CD4-positive, alpha-beta T cell treated with Interleukin-4 for 4 hours (primary cell): ENCODE data around the gene CRYBG1.
"Not testable (repeated sequence)": the region's sequence is repeated elsewhere in the genome, so short reads cannot be mapped to it uniquely, and the experiment has no call there.

Experiments used
- DNase-seq: peaks from one replicate; pipeline ENCODE4 v3.0.0-alpha.2; 2020

The CRYBG1 gene

DNA sequence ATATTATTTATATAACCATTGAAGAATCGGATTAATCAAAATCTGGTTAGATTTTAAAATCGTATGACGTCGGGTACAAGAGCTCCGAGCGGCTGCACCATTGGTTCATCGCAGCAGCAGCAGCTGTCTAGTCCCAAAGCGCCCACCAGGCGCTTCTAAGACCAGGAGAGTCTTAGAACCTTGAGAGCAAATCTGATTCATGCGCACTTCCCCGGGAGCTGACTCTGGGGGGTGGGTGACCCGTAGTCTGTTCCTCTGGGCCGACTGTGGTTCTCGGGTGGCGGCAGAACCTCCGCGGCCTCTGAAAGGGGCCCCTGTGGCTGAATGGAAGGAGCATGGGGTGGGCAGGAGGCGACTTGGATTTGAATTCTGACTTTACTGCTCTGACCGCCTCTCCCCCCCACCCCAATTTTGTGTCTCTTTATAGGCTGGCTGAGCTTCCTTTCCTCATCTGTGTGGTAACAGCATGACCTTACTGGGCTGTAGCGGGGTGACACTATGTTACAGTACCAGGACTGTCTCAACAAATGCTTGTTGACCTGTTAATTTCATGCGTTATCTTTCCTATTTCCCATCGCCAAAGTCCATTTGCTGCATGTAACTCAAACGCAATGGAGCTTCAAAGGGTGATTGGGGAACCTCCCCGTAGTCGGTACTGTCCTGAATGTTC is 149.0 kb downstream of the CRYBG1 start:
- no peak for DNase-seq

DNA sequence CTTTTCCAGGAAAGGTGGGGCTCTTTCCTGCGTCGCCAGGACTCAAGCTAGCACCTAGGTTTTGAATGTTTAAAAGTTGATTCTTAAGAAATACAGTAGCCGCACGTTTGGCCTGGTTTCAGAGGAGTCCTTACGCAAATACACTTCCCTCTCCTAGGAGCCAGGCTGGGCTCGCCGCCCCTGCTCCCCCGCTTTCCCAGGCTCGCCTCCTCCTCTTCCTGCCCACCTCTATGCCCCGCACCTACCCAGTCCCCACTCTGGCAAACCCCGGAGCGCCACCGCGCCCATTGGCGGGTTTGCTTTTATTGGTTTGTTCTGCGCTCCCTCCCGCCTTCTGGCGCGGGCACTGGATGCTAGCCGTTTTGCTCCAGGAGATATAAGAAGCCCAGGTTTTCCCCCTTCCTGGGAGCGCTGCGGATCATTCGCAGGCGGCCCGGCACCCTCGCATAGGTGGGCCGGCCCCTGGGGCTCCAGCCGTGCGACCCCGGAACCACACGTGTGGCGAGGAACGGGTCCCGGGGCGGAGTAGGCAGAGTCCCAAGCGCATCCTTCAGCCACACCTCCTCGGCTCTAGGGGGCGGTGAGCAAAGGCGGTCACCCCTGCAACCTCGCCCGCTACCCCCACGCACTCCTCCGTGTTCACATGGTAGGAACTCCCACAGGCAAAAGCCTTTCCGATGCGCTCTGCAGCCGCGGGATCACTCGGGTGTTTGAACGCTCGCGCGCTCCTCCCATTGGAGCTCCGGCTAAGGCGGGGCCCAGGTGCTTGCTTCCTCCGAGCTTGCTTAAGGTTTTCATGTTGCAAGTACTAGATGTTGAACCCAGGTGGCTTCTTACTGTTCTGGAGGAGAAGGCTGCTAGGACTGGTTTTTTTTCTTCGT is 149.8 kb downstream of the CRYBG1 start:
- DNase-seq, result peak; percentile 73

DNA sequence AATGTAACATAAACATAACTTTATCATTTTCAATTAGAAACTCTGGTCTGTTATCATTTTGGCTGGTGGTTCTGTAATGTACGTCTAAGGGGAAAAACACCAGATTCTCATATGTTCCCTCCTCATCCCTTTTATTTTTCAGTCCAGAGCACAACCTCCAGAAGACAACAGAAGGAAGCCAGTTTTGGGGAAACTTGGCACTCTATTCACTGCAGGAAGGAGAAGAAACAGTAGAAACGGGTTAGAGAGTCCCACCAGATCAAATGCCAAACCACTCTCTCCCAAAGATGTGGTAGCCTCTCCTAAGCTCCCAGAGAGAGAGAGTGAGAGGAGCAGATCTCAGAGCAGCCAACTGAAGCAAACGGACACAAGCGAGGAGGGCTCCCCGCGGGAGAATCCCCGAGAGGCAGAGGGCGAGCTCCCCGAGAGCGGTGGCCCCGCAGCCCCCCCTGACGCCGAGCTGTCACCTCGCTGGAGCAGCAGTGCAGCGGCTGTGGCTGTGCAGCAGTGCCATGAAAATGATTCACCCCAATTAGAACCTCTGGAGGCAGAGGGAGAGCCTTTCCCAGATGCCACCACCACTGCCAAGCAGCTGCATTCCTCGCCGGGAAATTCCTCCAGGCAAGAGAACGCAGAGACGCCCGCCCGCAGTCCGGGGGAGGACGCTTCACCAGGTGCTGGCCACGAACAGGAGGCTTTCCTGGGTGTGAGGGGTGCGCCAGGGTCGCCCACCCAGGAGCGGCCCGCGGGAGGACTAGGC is 151.0 kb downstream of the CRYBG1 start:
- DNase-seq, result no peak

DNA sequence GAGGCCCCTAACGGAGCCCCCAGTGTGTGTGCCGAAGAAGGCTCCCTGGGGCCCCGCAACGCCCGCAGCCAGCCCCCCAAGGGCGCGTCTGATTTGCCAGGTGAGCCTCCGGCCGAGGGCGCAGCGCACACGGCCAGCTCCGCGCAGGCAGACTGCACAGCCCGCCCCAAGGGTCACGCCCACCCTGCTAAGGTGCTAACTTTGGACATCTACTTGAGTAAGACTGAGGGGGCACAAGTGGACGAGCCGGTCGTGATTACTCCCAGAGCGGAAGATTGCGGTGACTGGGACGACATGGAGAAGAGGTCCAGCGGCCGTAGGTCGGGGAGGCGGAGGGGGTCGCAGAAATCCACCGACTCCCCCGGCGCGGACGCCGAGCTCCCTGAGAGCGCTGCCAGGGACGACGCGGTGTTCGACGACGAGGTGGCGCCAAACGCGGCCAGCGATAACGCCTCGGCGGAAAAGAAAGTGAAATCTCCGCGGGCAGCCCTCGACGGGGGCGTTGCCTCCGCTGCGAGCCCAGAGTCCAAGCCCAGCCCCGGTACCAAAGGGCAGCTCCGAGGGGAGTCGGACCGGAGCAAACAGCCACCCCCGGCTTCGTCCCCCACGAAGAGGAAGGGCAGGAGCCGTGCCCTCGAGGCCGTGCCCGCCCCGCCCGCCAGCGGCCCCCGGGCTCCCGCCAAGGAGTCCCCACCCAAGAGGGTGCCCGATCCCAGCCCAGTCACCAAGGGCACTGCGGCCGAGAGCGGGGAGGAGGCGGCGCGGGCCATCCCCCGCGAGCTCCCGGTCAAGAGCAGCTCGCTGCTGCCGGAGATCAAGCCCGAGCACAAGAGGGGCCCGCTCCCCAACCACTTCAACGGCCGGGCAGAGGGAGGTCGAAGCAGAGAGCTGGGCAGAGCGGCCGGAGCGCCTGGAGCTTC is 151.8 kb downstream of the CRYBG1 start:
- DNase-seq, result peak; percentile 74

DNA sequence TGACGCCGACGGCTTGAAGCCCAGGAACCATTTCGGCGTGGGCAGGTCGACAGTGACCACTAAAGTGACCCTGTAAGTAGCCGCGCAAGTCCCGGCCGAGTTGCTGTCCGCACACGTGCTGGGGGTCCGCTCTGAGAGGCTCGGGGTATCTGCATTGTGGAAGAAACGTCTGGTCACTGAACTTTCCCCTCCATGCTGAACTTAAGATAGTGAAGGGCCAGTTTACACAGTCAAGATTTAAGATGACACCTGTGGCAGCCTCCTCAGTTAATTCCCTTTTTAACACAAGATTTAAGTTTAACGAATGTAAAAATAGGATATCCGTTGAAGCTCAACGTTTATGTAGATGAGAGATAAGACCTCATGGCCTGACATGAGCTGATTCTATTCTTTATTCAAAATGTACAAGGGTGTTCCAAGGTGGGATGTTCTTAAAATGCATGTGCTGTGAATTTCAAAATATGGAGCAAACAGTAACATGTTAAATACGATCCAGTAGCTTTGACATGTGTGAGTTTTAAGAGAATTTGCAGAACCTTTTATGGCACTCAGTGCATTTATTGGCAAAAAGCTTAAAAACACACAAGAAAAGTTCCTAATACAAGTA is 152.6 kb downstream of the CRYBG1 start:
- no peak for DNase-seq

DNA sequence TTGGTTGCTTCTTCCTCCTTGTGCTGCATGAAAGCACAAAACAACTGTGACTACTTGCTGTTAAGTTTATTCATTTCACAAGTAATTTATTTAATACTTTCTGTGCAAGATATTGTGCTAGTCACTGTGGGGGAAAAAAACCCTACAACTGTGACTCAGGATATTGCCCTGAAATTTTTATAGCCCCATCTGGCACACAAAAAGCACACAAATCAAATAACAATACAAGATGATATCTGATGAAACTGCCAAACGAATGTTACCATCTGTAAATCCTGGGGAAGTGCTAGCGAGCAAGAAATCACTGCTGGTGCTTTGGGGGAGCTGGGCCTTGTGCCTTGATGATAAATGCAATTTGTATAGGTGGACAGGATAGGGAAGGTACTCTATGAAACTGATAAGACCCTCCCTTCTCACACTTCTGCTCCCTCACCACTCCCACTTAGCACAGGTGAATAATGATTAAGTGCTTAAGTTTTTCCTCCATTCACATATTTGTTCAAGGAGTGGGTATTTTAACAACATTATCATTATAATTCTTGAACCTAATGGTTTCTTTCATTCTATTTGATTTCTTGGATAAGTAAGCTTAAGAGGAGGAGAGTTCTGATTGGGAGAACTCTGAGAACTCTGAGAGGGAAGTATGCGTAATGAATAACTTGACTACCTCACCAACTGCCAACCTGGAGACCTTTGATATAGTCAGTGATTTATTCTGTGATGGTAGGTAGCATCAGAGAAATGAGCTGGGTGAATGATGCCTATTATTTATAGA is 153.5 kb downstream of the CRYBG1 start:
- DNase-seq, result peak; percentile 72

DNA sequence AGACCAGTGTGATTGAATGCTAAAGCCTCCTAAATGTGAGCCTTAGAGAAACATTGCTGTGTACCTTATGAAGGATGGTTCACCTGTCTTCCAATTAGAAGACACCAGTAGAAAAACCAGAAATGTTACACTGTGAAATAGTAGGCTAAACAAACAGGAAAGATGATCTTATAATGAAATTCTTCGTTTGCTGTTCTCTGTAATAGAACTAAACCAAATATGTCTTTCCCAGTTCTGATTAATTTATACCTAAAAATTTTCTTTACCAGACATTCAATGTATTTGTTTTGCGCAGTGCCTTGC is 154.0 kb downstream of the CRYBG1 start:
- DNase-seq, result no peak

DNA sequence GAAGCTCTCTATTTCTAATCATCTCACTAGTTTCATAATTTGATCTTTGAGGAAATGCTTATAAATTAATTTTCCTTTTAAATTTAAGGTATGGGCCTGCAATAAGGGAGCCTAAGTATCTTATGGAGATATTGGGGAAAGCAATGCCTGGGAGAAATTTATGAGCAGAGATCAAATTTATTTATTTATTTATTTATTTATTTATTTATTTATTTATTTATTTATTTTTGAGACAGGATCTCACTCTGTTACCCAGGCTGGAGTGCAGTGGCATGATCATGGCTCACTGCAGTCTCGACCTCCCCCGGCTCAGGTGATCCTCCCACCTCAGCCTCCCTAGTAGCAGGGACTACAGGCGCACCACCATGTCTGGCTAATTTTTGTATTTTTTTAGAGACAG is 155.1 kb downstream of the CRYBG1 start:
- DNase-seq, result not testable (repeated sequence)

DNA sequence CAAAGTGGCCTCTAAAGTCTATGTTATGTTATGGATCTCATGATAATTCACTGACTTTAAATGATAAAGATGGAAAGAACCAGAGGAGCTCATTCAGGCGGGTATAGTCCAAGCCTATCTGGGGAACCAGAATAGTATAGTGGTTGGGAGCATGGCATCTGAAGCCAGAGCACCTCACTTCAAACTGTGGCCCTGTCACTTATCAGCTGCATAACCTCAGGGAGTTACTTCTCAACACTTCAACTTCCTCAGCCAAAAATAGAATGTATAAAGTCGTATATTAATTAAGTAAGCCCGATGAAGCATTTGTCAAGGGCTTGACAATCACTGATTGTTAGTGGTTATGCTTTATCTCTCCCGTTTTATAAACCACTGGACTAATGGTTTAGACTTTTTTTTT is 156.1 kb downstream of the CRYBG1 start:
- no peak for DNase-seq

DNA sequence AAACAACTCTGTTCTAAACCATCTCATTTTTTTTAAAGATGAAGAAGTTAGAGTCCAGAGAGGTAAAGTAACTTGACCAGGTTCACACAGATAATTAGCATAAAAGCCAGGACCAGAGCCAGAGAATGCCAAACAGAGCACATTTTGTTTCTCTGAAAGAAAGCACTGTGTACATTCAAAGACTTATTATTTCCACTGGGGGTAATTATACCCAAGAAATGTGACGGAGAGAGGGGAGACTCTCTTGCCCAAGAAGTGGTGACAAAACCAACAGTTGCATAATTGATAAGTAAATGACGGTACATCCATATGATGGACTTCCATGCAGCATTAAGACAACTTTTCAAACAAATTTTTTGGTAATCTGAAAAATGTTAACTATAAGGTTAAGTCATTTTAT is 157.2 kb downstream of the CRYBG1 start:
- no peak for DNase-seq

DNA sequence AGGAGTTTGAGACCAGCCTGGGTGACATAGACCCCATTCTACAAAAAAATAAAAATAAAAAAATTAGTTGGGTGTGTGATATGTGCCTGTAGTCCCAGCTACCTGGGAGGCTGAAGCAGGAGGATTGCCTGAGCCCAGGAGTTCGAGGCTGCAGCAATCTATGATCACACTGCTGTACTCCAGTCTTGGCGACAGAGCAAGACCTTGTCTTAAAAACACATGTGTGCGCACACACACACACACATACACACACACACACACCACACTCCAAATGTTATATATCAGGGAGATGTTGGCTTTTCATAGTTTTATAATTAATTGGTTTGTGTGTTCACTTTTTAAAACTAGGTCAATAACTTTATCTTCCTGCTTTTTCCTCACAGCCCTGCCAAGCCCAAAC is 158.2 kb downstream of the CRYBG1 start:
- DNase-seq, result no peak

DNA sequence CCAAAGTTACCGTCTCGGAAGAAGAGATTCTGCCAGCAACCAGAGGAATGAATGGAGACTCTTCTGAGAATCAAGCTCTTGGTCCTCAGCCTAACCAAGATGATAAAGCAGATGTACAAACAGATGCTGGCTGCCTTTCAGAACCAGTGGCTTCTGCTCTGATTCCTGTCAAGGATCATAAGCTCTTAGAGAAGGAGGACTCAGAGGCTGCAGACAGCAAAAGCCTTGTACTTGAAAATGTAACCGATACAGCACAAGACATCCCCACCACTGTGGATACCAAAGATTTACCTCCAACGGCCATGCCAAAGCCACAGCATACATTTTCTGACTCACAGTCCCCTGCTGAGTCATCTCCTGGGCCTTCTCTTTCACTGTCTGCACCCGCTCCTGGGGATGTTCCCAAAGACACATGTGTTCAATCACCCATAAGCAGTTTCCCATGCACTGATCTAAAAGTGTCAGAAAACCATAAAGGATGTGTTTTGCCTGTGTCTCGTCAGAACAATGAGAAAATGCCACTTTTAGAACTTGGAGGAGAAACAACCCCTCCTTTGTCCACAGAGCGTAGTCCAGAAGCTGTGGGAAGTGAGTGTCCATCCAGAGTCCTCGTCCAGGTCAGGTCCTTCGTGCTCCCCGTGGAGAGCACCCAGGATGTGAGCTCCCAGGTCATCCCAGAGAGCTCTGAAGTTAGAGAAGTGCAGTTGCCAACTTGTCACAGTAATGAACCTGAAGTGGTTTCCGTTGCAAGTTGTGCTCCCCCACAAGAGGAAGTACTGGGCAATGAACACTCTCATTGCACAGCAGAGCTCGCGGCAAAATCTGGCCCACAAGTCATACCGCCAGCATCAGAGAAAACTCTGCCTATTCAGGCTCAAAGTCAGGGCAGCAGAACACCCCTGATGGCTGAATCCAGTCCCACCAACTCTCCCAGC is 159.2 kb downstream of the CRYBG1 start:
- peak; percentile 93 for DNase-seq

DNA sequence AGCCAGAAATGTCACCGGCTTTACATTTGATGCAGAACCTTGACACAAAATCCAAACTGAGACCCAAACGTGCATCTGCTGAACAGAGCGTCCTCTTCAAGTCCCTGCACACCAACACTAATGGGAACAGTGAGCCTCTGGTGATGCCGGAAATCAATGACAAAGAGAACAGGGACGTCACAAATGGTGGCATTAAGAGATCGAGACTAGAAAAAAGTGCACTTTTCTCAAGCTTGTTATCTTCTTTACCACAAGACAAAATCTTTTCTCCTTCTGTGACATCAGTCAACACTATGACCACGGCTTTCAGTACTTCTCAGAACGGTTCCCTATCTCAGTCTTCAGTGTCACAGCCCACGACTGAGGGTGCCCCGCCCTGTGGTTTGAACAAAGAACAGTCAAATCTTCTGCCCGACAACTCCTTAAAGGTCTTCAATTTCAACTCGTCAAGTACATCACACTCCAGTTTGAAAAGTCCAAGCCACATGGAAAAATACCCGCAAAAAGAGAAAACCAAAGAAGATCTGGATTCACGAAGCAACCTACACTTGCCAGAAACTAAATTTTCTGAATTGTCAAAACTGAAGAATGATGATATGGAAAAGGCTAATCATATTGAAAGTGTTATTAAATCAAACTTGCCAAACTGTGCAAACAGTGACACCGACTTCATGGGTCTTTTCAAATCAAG is 160.3 kb downstream of the CRYBG1 start:
- peak; percentile 95 for DNase-seq

DNA sequence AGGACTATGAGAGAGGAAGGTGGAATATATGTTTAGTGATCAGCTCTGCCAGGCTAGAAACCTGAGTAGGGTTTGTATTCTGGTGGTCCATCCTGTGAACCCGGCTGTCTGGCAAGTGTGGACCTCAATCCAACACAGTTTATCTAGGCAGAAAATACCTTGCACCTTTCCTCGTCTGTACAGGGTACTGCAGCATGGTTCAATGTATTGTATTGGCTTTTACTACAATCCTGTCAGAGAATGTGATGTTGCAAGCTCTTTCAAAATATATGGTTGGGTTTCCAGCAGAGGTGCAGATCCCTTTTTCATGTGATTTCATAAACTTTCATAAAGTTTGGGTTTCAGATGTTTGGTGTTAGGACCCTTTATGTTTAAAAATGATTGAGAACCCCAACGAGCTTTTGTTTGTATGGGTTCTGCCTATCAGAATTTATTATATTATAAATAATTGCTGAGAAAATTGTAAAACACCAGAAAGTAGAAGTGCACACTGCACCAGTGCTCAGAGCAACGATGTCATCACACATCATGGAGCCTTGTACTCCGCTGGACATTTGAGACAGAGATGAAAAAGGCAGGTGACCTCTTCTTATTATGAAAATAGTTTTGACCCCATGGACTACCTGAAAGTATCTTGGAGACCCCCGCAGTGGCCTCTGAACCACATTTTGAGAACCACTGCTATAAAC is 162.2 kb downstream of the CRYBG1 start:
- no peak for DNase-seq

DNA sequence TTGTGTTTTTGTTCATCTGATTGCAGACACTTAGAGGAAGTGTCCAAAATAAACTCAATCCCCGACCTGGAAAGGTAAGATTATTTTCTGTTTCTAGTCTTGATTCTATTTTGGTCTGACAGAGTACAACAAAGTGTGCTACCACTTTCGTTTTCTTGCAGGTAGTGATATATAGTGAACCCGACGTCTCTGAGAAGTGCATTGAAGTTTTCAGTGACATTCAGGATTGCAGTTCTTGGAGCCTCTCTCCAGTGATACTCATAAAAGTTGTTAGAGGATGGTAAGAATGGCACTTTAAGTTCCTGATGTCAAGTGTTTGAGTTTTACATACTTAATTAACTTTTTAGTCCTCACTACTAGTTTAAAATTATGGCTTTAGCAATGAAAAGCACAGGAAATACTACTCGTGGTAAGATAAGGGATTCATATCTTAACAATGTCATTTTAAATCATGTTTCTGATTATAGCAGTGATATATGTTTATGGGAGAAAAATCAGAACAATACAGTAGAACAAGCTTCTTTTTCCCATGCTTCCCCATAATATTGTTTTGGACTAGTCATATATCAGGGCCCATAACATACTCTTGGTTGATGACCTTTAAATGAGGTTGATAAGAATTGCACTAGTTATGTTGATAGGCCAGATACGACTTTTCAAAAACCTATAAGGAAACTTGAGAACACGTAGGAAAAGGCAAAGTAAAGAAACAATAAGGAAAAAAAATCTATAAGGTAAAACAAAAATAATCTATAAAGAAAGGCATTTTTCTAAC is 164.8 kb downstream of the CRYBG1 start:
- DNase-seq, result peak; percentile 52

DNA sequence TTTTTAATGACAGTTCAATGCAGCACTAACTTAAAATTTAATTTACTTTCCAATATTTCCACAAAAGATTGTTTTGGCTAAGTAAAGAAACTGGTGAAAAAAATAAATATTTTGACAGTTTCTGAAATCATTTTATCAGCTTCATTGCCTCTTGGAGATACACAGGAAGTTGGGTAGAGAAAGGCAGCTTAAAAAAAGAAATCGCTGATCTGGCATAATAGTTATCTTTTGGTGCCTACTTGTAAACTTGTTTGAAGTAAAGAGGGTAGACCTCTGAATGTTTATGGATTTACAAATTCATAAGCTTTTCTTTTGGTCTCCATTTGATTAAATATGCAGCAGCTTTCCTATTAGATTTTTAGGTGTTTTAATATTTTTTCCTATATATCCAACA is 165.4 kb downstream of the CRYBG1 start:
- no peak for DNase-seq

DNA sequence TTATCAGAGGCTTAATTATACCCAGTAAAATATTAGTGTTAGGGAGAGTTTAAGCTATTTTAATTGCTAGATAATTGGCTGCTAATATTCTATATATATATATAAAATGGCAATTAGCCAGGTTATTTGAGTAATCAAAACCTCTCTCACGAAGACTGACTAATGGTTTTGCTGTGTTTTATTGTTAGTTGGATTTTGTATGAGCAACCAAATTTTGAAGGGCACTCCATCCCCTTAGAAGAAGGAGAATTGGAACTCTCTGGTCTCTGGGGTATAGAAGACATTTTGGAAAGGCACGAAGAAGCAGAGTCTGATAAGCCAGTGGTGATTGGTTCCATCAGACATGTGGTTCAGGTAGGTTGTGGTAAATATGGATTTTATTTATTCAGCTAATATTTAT is 166.6 kb downstream of the CRYBG1 start:
- DNase-seq, result no peak

DNA sequence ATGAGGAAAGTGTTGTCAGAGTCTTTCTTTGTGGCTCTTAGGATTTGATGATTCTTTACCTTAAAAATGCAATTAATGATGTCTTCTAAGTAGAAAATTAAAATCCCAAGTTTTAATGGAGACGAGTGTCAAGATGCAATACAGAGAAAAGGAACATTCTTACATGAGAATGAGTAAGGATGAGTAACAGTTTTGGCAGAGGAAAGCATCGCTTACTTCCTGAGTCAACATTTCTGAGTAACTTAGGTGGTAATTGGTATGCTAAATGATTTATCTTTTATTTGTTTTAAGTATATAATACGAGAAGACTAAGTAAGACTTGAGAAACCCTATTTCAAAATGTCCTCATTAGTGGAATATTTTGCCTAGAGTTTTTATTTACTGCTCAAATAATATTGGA is 167.5 kb downstream of the CRYBG1 start:
- DNase-seq, result peak; percentile 54
